HUDEP-2 (cell line): ENCODE measurements around the gene CACNA2D1.

ENCODE experiments used
- DNase-seq, 76 experiments: peaks; one replicate each; lab custom pipeline; 2025; ENCODE audit not compliant: unreplicated experiment in 76 of 76; lab: John Stamatoyannopoulos, UW

The CACNA2D1 gene

DNA sequence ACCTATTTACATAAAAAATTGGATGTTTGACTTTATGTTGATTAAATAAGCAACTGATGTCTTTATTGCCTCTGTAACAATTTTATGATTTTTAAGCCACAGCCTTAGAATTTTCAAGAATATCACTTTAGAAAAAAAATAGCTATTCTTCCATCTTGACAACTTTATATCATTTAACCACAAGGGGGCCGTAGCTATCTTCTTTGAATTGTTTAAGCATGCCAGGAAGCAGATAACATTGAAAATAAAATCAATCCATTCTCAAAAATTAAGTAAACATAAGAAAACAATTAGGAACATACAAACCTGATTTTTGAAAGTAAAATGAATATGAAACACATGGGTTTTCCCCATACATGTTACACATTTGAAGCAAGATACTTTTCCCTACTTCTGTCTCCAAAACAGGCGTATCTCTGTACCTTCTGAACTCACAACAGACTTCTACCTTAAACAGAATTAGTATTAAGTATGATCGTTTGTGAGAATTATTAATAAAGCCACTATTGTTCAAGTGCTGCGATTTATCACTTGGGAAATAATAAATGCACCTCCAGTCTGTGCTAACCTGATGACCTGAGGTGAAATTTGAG is 209.0 kb downstream of the CACNA2D1 start:
- peak in 11 of 76 experiments; percentile 2 to 37 (median 8) for DNase-seq

DNA sequence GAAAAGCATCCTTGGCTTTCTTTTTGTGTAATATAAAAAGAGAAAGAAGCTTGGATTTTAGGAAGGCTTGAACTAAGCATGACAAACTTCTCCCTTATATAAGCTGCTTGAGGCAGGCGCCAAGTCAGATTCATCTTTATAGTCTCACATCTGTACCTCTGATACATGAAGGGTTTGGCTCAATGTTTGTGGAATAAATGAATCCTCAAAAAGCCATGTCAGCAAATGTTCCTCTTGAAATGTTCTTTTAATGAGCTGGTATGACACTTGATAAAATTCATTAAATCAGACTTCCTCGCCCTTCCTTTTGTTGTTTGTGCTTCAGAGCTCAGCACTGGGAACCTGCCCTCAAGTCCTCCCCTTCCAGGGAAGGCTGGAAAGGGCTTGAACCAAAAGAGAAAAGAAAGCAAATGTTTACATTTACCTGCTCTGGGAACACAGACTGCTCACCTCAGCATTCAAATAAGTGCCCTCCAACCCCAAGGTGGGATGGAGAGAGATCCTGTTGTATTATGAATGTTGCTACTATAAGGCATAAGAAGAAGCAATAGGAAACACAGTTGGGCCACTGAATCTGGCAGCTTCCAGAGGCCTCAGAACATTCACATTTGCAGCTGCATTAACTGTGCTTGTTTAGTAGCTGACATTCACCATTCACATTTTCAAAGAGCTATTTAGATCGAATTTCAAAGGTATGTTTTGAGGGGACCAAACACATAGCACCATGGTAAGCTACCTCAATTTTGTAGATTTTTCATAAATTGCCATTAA is 212.6 kb downstream of the CACNA2D1 start:
- no peak for DNase-seq

DNA sequence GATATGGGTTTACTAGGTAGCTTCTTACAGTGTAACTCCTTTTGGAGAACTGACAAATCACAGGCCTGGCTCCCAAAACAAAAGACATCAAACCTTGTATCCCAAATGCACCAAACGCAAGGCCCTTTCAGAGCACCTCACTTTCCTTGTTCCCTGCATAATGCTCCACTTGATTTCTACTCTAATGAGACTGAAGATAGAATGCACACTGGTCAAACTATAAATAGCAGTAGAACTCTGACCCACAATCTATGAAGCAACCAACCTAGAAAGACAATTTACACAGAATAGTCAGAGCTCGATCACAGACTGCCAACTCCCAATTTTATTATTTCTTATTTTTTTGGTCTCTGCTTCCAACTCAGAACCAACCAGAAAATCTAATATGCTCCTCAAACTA is 214.4 kb downstream of the CACNA2D1 start:
- no peak for DNase-seq

DNA sequence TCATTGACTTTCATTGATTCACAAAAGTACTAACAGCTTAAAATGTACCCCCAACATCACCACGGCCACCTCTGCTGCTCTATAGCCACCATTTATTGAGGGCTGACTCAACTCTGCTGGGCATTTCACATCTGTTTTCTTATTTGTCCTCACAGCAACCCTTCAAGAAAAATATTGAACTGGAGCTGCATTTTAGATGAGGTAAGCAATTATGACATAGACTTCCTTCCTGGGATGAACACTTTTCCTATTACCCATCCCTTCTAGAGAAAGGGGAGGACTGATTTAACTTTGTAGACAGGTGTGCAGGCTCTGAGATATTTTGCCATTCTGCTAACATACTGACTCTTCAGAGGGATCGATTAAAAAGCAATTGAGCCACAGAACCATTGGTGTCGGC is 217.4 kb downstream of the CACNA2D1 start:
- DNase-seq = no peak

DNA sequence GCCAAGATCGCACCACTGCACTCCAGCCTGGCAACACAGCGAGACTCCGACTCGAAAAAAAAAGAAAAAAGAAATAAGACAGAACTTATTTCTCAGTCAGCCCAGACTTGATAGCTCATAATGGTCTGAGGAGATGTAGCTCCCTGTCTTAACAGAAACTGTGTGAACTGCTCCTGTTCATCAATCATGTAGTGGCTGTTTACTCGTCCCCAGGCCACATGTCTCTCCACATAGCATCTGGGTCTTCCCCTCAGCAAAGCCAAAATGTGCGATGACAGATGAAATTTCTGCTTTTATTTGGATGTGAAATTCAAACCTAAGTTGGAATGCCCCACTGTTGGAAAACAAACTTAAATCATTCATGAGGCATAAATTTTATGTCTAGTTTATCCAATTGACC is 219.0 kb downstream of the CACNA2D1 start:
- no peak for DNase-seq

DNA sequence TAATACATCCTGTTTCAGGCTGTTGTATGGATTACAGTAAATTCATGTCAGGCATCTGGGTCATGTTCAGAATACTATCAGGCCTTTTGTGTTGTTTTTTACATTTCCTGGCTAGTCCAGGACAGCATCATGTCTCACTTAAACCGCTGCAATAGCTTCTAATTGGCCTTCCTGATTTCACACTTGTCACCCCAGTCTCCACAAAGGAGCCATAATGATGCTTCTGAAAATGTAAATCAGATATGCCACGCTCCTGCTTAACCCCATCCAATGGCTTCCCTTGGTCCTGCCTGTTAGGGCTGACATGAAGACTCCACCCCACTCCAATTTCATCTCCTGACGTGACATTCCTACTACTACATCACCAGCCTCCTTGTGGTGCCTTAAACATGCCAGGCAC is 220.0 kb downstream of the CACNA2D1 start:
- DNase-seq = no peak

GRCh38 chr7:82221152-82221674 is 222.4 kb downstream of the CACNA2D1 start:
- no peak for DNase-seq

- no peak for DNase-seq
Measured at GRCh38 chr7:82212466-82212865, 231.1 kb downstream of the CACNA2D1 start.

- DNase-seq = no peak
Measured at GRCh38 chr7:82211333-82211732, 232.2 kb downstream of the CACNA2D1 start.

GRCh38 chr7:82210416-82211184 is 233.0 kb downstream of the CACNA2D1 start:
- no peak for DNase-seq

DNA sequence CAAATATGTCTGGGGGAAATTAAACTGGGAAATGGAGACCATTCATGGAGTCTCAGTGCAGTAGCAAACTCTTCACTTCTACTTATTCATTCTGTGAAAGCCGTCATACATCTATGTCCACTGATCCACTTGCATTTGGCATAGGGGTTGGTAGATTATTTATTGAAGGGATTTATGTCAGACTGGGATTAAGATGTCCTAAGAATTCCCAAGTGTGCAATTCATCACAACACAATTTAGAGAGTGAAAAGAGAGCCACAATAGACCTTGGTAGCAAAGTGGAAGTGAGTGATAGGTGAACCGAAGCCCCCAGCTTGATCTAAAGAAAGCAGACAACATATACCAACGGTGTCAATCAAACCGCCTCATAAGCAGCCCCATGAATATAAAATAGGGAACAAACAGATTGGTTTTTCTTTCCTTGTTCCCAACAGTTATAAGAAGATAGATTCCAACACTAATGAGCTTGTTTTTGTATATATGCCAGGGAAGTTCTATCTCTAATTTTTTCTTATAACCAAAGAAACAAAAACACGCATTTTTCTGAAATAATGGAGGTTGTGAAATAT is 234.3 kb downstream of the CACNA2D1 start:
- DNase-seq = no peak

DNA sequence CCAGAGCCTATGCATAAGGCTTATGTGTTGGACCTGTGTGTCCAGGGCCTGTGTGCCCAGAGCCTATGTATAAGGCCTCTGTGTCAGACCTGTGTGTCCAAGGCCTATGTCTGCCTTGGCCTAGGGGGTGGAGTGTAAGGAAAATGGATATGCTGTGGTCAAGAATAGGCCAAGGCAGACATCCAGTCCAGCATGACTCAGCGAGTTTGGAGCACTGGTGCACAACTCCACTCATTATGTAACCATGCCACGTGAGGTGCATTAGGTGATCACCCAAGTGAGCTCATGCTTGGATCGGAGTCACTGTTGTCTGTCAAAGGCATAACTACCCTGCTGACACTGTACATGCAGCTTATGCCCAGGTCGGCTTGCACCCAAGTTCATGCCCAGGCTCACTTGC is 238.9 kb downstream of the CACNA2D1 start:
- DNase-seq = peak in 20 of 76 experiments; percentile 0 to 56 (median 8)

GRCh38 chr7:82202965-82203364 is 240.6 kb downstream of the CACNA2D1 start:
- no peak for DNase-seq

DNA sequence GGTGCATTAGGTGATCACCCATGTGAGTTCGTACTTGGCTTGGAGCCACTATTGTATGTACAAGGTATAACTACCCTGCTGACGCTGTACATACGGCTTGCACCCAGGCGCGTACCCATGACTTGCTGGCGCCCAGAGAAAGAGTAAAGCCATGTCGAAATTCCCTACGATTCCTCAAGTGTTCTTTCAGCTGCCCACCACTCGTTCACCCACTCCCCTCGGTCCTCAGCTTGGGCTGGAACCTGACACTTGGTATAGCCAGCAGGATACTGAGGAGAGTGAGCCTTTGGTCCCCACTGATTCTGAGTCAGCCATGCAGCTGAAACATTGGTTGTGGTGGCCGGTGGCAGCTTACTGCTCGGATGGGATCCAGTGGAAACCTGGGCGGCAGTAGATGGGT is 241.5 kb downstream of the CACNA2D1 start:
- no peak for DNase-seq

DNA sequence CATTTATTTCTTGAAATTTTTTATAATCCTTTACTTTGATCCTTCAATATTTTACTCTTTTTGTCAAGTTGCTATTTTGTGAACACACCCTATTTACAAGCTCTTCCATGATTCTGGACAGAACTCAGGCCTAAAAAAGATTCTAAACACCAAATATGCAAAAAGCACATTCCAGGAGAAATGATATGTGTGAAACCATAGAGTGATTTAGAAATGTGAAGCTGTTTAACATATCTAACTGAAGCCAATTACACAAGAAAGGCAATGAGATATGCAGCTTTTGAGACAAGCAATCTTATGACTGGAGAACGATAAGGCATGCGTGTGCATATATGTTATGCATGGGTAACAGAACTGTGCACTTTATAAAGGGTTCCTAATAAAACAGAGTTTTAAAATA is 243.0 kb downstream of the CACNA2D1 start:
- no peak for DNase-seq

DNA sequence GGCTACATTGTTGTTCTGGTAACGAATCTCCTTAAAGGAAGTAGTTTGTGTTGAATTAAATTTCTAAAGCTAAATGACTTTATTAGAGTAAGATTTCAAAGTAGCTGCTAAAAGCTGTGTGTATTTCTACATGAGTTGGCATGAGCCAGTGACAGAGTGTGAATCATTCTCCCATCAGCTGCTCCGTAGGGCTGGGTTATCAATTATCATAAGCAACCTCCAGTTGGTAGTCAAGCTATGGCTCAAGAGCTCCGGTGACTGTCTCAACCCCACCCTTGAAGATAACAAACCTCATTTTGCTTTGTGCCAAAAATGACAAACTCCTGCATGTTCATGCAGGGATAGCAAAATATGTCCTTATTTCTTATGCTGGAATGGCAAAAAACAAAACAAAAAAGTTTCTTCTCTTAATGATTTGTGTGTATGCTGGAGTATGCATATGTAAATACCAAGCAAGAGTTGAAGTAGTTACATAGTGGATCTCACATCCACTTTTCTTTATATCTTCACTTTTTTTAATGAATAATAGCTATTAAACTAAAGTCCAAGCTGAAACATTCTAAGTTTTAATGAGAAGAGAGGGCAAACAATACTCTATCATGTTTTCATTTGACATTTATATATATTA is 249.4 kb downstream of the CACNA2D1 start:
- DNase-seq = peak in 64 of 76 experiments; percentile 2 to 84 (median 45)

DNA sequence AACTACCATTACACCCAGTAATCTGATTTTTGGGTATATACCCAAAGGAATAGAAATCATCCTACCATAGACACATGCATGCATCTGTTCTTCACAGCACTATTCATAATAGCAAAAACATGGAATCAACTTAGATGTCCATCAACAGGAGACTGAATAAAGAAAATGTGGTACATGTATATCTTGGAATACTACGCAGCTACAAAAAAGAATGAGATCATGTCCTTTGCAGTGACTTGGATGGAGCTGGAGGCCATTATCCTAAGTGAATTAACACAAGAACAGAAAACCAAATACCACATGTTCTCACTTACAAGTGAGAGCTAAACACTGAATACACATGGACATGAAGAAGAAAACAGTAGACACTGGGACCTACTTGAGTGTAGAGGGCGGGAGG is 254.9 kb downstream of the CACNA2D1 start:
- no peak for DNase-seq

DNA sequence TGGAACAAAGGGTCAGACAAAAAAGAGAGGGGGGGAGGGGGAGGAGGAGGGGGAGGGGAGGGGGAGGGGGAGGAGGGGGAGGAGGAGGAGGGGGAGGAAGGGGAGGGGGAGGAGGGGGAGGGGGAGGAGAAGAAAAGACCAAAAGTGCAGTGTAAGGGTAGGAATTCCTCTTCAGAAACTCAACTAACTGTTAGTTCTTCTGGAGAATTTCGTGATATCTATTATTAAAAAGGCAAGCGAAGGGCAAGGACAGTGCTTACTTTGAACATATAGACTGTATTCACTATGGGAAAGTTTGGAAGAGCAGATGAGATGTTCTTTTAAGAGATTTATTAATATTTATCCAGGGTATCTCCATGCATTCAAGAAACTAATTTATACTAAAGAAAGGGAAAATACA is 258.1 kb downstream of the CACNA2D1 start:
- no peak for DNase-seq

DNA sequence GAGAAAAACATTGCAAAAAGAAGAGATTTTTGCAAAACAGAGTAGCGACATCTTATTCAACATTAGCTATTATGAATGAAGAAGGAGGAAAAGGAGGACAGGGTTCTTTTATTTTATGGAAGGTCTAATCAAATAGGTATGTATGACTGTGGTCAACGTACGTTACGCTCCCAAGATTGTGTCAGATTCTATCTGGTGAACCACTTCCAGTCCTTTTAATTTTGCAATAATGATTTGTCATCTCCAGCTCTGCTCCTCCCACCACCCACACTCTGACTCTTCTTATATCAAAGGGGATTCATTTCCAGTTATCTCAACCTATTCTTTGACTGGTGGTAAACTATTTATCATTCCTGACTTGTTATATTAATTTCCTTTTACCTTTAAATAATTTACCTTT is 259.9 kb downstream of the CACNA2D1 start:
- DNase-seq = peak in 2 of 76 experiments; percentile 6 to 15

- no peak for DNase-seq
Measured at GRCh38 chr7:82179311-82179710, 264.3 kb downstream of the CACNA2D1 start.

DNA sequence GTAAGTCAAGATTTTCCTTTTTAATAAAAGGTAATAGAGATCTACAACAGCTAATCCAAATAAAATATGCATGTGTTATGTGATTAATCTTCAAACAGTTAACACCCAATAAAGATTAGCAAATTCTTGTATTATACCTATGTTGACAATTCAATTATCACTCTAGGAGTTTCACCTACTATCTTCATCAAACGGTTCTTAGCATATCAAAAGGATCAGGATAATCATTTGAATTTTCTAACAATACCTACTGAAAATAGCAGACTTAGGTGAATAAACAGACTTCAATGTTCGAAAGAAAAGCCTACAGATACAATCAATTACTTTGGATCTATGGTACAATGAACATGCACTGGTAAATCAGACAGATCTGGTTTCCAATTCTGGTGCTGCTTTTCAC is 268.3 kb downstream of the CACNA2D1 start:
- DNase-seq = no peak
